ENCODE results near the gene PSME1.

The PSME1 gene
- 136 to 177 (median 162) reads per million in 3 donors for total RNA-seq

GRCh38 chr14:24135834-24136683 lies at the start of gene PSME1:
TSS of gene PSME1 (plus strand) at chr14:24136194. CDS start at chr14:24136263, 69 bp downstream.
- no peaks in the 10 kb centered on the region for H3K9me3 ChIP-seq (ENCODE audit: control insufficient read depth, low read length)
- peak within 1 kb of the TSS; percentile 100 for H3K4me3 ChIP-seq (ENCODE audit: insufficient read depth, low read depth, low read length, poor library complexity, severe bottlenecking)
- peaks cover 50% of the 10 kb centered on the region for H3K4me1 ChIP-seq (ENCODE audit: control insufficient read depth, insufficient read depth, low read length, poor library complexity, severe bottlenecking)
- H3K27me3 ChIP-seq (replicated peaks; ENCODE audit: control insufficient read depth, insufficient read depth, low read length, poor library complexity, severe bottlenecking), result no peaks in the 10 kb centered on the region
- peak within 1 kb of the TSS; percentile 94 for H3K27ac ChIP-seq (ENCODE audit: insufficient read depth, low read length, poor library complexity, severe bottlenecking)
- peaks cover 19% of the 10 kb centered on the region for H3K36me3 ChIP-seq (ENCODE audit: control insufficient read depth, insufficient read depth, low read length)
- DNase-seq, result peak; percentile 89 to 91 (median 90)

DNA sequence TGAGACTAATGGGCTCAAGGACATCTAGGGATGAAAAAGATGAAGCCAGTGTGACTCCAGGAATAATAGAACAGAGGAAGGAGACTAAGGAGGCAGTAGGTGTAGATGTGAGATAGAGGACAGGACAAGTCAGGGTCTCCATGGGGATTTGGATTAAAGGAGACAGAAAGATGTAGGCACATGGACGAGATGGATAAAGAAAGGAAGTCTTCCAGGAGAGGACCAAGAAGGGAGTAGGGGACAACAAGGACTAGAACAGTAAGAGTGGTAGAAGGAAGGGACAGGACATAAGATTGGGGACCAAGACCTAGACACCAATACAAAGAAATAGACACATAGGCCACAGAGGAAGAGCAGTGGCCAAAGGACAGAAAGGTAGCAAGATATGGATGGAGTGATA lies 49.0 kb upstream of the PSME1 start:
- no peak overlapping the region for H3K4me3 ChIP-seq (ENCODE audit: insufficient read depth, low read depth, low read length, poor library complexity, severe bottlenecking)
- no peaks in the 10 kb centered on the region for H3K4me1 ChIP-seq (ENCODE audit: control insufficient read depth, insufficient read depth, low read length, poor library complexity, severe bottlenecking)
- H3K9me3 ChIP-seq (ENCODE audit: control insufficient read depth, low read length), result no peaks in the 10 kb centered on the region
- DNase-seq, result no peak
- no peaks in the 10 kb centered on the region for H3K36me3 ChIP-seq (ENCODE audit: control insufficient read depth, insufficient read depth, low read length)
- no peaks in the 10 kb centered on the region for H3K27me3 ChIP-seq (replicated peaks; ENCODE audit: control insufficient read depth, insufficient read depth, low read length, poor library complexity, severe bottlenecking)
- H3K27ac ChIP-seq (ENCODE audit: insufficient read depth, low read length, poor library complexity, severe bottlenecking), result no peak overlapping the region

- H3K9me3 ChIP-seq (ENCODE audit: control insufficient read depth, low read length), result no peaks in the 10 kb centered on the region
- no peaks in the 10 kb centered on the region for H3K27me3 ChIP-seq (replicated peaks; ENCODE audit: control insufficient read depth, insufficient read depth, low read length, poor library complexity, severe bottlenecking)
- no peaks in the 10 kb centered on the region for H3K4me1 ChIP-seq (ENCODE audit: control insufficient read depth, insufficient read depth, low read length, poor library complexity, severe bottlenecking)
- H3K4me3 ChIP-seq (ENCODE audit: insufficient read depth, low read depth, low read length, poor library complexity, severe bottlenecking), result no peak overlapping the region
- H3K36me3 ChIP-seq (ENCODE audit: control insufficient read depth, insufficient read depth, low read length), result no peaks in the 10 kb centered on the region
- no peak overlapping the region for H3K27ac ChIP-seq (ENCODE audit: insufficient read depth, low read length, poor library complexity, severe bottlenecking)
- no peak for DNase-seq
Measured at GRCh38 chr14:24088095-24088494, 47.9 kb upstream of the PSME1 start.

GRCh38 chr14:24089890-24090289 lies 46.1 kb upstream of the PSME1 start:
- Histone ChIP-seq H3K4me3 (ENCODE audit: insufficient read depth, low read depth, low read length, poor library complexity, severe bottlenecking) (no peak overlapping the region), H3K27me3 (replicated peaks; ENCODE audit: control insufficient read depth, insufficient read depth, low read length, poor library complexity, severe bottlenecking) (no peaks in the 10 kb centered on the region), H3K9me3 (ENCODE audit: control insufficient read depth, low read length) (no peaks in the 10 kb centered on the region), H3K36me3 (ENCODE audit: control insufficient read depth, insufficient read depth, low read length) (no peaks in the 10 kb centered on the region), H3K27ac (ENCODE audit: insufficient read depth, low read length, poor library complexity, severe bottlenecking) (no peak overlapping the region), H3K4me1 (ENCODE audit: control insufficient read depth, insufficient read depth, low read length, poor library complexity, severe bottlenecking) (no peaks in the 10 kb centered on the region)
- DNase-seq, result no peak

DNA sequence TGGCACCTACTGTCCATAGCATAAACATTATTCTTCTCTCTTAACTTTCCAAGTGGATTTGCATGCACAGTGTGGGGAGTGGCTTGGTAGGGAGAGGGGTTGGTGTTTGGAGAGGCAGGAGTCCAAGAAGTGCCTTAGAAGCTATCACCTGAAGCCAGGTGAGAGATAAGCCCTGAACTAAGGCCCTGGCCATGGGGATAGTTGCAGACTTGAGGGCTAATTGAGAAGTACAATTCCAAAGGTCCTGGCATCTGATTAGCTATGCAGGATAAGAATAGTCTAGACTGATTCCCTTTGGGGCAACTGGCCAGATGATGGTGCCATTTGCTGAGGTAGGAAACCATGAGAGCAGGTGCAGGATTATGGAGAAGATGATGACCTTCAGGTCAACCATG lies 43.9 kb upstream of the PSME1 start:
- no peak for DNase-seq
- Histone ChIP-seq H3K27me3 (replicated peaks; ENCODE audit: control insufficient read depth, insufficient read depth, low read length, poor library complexity, severe bottlenecking) (no peaks in the 10 kb centered on the region), H3K27ac (ENCODE audit: insufficient read depth, low read length, poor library complexity, severe bottlenecking) (no peak overlapping the region), H3K4me1 (ENCODE audit: control insufficient read depth, insufficient read depth, low read length, poor library complexity, severe bottlenecking) (no peaks in the 10 kb centered on the region), H3K36me3 (ENCODE audit: control insufficient read depth, insufficient read depth, low read length) (no peaks in the 10 kb centered on the region), H3K9me3 (ENCODE audit: control insufficient read depth, low read length) (no peaks in the 10 kb centered on the region), H3K4me3 (ENCODE audit: insufficient read depth, low read depth, low read length, poor library complexity, severe bottlenecking) (no peak overlapping the region)

DNA sequence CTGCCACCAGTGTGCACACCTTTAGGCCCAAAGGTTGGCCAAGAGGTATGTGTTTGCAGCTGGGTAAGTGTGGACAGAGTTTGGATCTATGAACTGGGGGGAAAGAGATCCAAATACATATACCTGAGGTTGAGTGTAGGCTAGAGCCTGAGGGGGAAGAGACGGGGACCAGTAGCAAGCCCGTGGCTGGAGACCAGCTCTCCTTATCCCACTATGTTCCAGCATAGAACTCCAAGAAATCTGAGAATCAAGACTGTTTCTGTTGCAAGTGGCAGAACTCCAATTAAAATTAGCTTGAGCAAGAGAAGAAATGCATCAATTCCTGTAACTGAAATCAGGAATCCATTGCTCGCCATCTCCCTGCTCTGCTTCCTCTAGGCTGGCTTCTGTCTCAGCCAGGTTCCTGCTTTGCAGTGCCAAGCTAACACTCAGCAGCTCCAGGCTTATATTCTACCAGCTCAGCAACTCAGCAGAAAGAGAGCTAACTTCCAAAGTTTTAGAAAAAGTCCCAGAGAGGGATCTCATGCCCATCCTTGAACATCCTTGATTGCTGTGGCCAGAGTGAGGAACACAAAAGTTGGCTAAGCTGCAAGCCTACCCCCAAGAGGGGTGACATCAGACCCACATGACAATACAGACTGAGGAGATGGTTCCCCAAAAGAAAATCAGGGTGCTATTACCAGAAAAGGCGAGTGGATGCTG lies 43.3 kb upstream of the PSME1 start:
- no peak overlapping the region for H3K4me3 ChIP-seq (ENCODE audit: insufficient read depth, low read depth, low read length, poor library complexity, severe bottlenecking)
- H3K4me1 ChIP-seq (ENCODE audit: control insufficient read depth, insufficient read depth, low read length, poor library complexity, severe bottlenecking), result no peaks in the 10 kb centered on the region
- no peaks in the 10 kb centered on the region for H3K36me3 ChIP-seq (ENCODE audit: control insufficient read depth, insufficient read depth, low read length)
- no peaks in the 10 kb centered on the region for H3K9me3 ChIP-seq (ENCODE audit: control insufficient read depth, low read length)
- DNase-seq, result no peak
- H3K27me3 ChIP-seq (replicated peaks; ENCODE audit: control insufficient read depth, insufficient read depth, low read length, poor library complexity, severe bottlenecking), result no peaks in the 10 kb centered on the region
- H3K27ac ChIP-seq (ENCODE audit: insufficient read depth, low read length, poor library complexity, severe bottlenecking), result no peak overlapping the region

- no peaks in the 10 kb centered on the region for H3K9me3 ChIP-seq (ENCODE audit: control insufficient read depth, low read length)
- peaks cover 3% of the 10 kb centered on the region for H3K36me3 ChIP-seq (ENCODE audit: control insufficient read depth, insufficient read depth, low read length)
- peak overlapping the region; percentile 90 for H3K4me3 ChIP-seq (ENCODE audit: insufficient read depth, low read depth, low read length, poor library complexity, severe bottlenecking)
- no peaks in the 10 kb centered on the region for H3K4me1 ChIP-seq (ENCODE audit: control insufficient read depth, insufficient read depth, low read length, poor library complexity, severe bottlenecking)
- H3K27ac ChIP-seq (ENCODE audit: insufficient read depth, low read length, poor library complexity, severe bottlenecking), result peak overlapping the region; percentile 84
- H3K27me3 ChIP-seq (replicated peaks; ENCODE audit: control insufficient read depth, insufficient read depth, low read length, poor library complexity, severe bottlenecking), result no peaks in the 10 kb centered on the region
- no peak for DNase-seq
Measured at GRCh38 chr14:24093207-24093900, 42.6 kb upstream of the PSME1 start.

GRCh38 chr14:24093901-24094840 lies 41.8 kb upstream of the PSME1 start, which contains the start of gene PCK2:
TSS of gene PCK2 (plus strand) at chr14:24094311. CDS start at chr14:24094406, 95 bp downstream.
- peak; percentile 61 to 70 (median 62) for DNase-seq
- Histone ChIP-seq H3K4me3 (ENCODE audit: insufficient read depth, low read depth, low read length, poor library complexity, severe bottlenecking) (peak within 1 kb of the TSS; percentile 90), H3K27me3 (replicated peaks; ENCODE audit: control insufficient read depth, insufficient read depth, low read length, poor library complexity, severe bottlenecking) (no peaks in the 10 kb centered on the region), H3K9me3 (ENCODE audit: control insufficient read depth, low read length) (no peaks in the 10 kb centered on the region), H3K36me3 (ENCODE audit: control insufficient read depth, insufficient read depth, low read length) (peaks cover 7% of the 10 kb centered on the region), H3K4me1 (ENCODE audit: control insufficient read depth, insufficient read depth, low read length, poor library complexity, severe bottlenecking) (no peaks in the 10 kb centered on the region), H3K27ac (ENCODE audit: insufficient read depth, low read length, poor library complexity, severe bottlenecking) (peak within 1 kb of the TSS; percentile 84)

DNA sequence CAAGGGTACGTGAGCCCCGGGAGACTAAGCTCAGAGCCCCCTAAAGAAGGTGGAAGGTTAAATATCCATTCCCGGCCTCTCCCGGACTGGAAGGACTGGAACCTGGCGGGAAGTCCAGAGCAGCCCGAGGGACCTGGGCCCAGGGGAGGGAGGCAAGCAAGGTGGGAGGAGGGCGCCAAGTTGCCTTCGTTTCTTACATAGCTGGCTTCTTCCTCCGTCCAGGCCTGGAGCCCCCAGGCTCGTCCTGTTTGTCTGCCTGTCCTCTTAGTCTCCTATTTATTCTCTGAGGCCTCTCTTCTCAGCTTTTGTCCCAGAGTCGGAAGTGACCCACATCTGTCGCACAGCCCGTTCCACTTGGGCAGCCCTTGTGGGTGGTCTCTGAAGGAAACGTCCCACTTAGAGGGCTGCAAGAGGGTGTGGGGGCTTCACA lies 41.1 kb upstream of the PSME1 start:
- Histone ChIP-seq H3K4me3 (ENCODE audit: insufficient read depth, low read depth, low read length, poor library complexity, severe bottlenecking) (peak overlapping the region; percentile 90), H3K27ac (ENCODE audit: insufficient read depth, low read length, poor library complexity, severe bottlenecking) (peak overlapping the region; percentile 84), H3K27me3 (replicated peaks; ENCODE audit: control insufficient read depth, insufficient read depth, low read length, poor library complexity, severe bottlenecking) (no peaks in the 10 kb centered on the region), H3K4me1 (ENCODE audit: control insufficient read depth, insufficient read depth, low read length, poor library complexity, severe bottlenecking) (no peaks in the 10 kb centered on the region), H3K9me3 (ENCODE audit: control insufficient read depth, low read length) (no peaks in the 10 kb centered on the region), H3K36me3 (ENCODE audit: control insufficient read depth, insufficient read depth, low read length) (peaks cover 14% of the 10 kb centered on the region)
- no peak for DNase-seq

Data from effector memory CD4-positive, alpha-beta T cell (primary cell).